Globus pallidus (tissue), 1 donor: ENCODE measurements around the gene ZC3H12A.

Experiments used
- DNase-seq: peaks from one replicate; pipeline ENCODE4 v3.0.0-alpha.2; 2015; ENCODE audit warnings: low spot score

The ZC3H12A gene

DNA sequence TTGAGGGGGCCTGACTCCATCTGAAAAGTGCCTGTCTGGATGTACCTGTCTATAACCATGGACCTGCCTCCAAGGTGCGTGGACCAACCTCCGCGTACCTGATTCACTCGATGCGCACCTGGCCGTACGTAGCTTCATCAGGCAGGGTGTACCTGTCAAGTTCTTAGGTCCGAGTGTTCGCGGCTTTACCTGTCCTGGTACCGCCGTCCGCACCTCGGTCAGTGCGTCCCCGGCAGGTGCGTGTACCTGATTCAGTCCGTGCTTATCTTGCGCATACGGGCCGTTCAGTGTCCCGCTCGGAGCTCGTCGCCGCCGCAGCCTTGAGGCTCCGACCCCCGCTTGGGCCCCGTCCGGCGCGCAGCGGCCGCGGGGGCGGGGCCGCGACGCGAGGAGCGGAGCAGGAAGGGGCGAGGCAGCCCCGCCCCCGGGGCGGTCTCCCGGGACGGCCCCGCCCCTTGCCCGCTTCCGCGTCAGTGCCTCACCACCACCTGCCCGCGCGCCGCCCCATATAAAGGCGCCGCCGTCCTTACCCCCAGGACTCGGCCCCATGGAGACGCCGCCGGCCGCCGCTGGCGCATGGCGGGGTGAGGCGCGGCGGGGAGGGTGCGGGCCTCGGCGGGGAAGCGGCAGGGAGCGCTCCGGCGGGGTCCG is at the start of gene ZC3H12A:
TSS of gene ZC3H12A (plus strand) at position 535 of the 651 bp plus-strand sequence. CDS start 917 bp downstream, outside the sequence.
- DNase-seq, result peak; percentile 90

DNA sequence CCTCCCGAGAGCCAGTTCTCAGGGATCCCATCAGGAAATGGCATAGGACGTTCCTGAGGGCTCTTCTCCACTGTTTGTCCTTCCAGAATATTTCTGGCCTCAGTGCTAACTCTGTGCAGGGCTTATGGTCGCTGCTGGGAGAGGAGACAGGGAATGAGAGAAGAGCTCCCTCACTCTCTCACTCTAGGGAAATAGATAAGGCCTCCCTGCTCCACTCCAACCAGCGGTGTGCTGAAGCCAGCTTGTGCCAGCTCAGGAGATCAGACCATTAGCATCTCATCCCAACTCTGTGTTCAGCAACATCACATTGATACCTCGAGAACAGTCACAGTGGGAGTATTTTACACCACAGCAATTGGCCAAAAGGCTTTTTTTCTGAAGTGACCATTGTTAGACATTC is 49.2 kb upstream of the ZC3H12A start:
- no peak for DNase-seq

DNA sequence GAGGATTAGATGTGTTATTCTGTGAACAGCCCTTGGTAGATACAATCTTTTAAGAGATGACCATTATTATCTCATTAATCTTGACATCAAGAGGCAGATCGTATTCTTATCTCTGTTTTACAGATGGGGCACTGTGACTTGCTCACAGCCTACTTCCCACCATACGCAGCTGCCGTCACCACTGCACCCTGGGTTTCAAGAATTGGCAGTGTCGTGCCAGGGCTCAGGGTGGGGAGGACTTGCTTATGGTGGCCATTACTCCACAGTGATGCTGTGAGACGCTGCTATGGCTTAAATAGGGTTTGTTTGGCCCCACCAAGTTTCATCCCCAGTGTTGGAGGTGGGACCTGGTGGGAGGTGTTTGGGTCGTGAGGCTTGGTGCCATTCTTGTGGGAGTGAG is 45.4 kb upstream of the ZC3H12A start:
- DNase-seq, result no peak

DNA sequence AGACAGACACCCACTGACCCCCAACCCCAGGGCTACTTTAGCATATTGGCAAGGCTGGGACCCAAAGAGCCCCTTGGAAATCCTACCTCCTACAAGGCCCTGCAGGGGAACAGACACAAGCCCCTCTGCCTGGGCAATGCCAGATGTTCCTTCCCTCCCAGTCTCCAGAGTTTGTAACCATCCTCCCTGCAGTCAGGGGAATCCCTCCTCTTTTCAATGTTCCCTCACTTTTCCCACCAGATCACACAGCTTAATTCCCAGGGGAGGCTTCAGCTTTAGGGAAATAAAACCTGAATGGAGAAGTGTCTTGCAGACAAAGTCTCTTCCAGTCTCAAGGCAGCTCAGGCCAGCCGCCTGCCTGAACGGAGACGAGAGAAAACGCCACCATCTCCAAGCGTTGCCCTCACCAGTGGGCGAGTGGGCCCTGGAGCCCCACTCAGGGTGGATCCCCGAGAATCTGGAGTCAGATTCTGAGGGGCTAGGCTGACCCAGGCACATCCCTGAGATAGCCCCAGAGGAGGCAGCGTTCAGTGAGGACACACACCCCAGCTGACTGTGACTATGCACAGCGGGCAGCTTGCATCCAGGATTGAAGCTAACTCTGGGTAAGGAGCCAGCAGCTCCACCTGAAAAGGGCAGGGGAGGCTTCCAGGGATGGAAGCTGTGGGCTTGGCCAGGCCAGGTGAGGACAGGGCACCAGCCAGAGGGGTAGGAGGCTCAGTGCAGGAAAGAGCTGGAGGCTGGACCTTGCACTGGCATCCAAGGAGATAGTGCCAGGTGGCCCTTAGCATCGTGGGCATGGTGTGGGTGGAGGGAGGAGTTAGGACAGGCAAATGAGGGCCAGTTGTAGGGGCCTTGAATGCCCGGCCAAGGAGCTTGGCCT is 44.0 kb upstream of the ZC3H12A start:
- no peak for DNase-seq

DNA sequence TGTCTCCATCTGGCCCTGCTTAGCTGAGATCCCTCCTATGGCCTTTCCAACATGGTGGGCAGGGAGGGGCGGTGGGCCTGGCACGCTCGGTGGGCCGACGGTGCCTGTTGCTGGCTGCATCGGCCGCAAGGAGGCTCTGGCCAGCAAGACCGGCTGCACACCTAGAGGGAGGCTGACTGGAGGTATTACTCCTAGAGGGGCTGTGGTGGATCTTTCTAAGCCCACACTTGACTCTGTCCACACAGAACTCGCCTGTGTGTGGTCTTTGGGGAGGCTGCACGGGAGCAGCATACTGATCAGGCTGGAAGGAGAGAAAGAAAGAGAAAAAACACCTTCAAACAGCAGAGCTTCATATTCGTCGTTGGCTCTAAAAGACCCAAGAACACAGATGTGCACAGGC is 41.7 kb upstream of the ZC3H12A start:
- no peak for DNase-seq

DNA sequence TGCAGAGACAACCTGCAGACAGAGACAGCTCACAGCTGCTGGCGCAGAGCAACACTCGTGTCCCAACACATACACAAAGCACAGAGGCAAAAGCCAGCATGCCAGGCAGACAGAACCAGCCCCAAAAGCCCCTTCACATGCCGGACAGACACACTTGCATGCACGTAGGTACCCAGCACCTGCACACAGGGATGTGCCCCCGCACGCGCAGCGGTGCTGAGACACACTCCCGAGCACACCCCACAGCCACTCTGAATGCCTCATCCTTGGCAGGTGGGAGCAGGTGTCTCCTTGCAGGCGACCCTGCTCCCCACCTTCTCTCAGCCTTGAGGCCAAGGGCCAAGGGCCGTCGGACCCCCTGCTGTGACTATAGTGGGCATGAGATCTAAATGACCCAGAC is 41.2 kb upstream of the ZC3H12A start:
- no peak for DNase-seq

DNA sequence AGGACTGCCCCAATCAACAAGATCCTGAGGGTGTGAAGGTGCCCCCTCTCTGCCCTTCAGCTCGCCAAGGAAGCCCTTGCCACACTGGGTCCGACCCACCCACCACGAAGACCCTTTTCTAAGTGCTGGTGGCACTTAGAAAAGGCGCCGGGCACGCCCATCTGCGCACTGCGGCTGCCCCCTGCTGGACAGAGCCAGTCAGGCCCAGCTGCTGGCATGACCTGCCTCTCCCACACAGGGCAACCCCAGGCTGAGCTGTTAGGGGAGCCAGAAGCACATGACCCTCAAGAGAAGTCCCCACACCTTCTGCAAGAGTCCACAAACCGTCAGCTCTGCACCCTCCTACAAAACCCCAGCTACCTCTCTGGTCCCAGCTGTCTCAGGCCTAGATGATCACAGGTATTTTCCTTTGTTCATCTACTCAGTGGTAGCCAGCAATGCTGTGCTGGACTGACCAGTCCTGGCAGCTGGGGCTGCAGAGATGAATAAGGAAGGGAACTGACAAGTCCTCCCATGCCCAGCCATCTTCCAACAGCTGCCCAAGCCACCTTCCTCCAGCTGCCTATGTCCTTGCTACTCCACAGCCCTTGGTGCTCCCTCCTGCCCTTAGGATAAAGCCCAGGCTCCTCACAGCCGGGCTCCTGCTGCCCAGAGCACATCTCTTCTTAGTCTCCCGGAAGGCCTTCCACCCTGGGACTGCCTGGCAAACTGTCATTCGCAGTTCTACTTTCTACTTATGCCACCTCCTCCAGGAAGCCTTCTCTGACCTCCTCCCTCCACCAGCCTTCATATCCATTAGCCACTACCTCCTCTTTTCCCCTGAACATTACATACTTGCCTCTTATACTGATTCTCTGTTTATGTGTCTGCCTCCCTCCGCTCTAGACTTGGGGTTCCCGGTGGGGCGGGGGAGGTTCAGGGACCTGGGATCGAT is 39.8 kb upstream of the ZC3H12A start:
- DNase-seq, result peak; percentile 56

DNA sequence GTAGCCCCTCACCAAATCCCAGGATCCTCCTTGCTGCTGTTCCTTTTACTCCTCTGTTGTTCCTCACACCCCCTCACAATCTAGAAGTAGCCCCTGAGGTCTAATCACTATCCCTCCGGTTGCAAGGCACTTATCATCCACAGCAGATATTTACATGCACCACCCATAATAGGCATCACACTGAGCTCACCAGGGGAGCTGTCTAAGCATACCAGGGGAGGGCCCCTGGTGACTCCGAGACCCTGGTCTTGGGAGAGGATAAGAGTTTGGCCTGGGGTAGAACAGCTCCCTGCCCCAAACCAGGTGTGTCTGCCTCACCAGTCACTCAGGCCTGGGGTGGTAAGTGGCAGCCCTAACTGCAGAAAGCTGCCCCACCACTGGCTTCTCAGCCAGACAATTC is 37.3 kb upstream of the ZC3H12A start:
- DNase-seq, result no peak

DNA sequence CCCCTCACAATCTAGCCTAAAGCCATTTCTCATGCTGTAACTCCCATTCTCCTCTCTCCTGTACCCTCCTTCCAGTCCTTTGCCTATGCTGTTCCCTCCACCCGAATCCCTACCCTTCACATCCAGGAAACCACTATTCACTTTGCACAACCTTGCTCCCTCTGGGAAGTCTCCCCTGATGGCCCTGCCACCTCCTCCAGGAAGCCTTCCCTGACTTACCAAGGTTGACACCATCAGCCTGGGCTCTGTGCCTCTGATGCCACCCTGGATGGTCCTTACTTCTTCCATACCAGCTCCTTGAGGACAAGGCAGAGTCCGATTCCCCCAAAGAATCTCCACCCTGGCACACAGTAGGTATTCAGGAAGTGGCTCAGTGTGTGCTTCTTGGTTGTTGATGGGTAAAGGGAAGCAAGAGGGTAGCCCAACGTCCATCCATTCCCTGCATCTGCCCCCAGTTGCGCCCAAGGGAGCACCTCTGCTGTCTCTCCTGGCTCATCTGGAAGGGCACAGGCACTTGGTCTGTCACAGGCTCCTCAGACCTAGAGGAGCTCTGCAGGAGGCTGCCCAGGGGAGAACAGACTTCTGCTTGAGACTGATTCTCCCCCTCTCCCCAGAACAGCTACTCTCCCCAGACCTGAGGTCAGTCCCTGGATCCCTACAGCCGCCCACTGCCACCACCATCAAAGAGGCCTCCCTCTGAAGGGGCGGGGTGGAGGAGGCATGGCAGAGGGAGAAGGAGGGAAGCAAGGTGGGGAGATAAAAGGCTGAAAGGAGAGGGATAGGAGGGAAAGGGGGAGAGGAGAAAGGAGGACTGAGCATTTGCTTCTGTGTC is 36.1 kb upstream of the ZC3H12A start:
- DNase-seq, result no peak

DNA sequence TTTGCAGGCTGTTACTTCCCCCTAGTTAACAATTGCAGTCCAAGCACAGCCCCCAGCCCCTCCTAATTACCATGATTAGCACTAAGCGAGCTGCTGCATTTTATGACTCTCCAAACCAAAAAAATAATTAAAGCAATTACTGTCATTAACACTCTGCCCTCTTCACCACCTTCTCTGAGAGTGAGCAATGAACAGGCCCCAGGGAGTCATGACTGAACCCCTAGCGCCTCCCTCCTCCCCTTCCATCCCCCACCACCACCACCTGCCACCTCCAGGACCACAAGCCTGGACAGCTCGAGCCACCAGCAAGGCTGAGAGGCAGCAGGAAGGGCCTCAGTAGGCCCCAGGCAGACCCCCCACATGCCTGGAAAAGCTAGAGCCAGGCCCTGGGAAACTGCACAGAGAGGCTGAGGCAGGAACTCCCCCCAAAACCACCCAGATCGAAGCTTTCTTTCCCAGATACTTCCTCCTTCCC is 35.5 kb upstream of the ZC3H12A start:
- no peak for DNase-seq

DNA sequence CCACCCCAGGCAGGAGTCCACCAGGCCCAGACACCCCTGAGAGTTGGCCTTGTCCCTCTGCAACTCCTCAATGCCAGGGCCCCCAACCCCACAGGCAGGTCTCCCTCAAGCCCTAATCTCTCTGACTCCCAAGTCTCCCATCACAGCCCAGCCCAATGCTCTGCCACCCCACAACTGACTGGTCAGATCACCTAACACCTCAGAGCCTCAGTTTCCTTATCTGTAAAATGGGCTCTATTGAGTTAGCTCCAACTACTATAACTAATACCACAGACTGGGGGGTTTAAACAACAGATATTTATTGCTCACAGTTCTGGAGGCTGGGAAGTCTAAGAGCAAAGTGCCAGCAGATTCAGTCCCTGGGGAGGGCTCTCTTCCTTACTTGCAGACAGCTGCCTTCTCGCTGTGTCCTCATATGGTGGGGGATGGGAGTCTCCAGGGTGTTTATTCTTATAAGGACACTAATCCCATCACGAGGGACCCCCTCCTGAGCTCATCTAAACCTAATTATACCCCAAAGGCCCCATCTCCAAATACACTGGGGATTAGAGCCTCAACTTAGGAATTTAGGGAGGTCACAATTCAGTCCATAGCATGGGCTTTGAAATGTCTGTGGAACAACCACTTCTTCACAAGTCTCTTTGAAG is 34.9 kb upstream of the ZC3H12A start:
- no peak for DNase-seq

DNA sequence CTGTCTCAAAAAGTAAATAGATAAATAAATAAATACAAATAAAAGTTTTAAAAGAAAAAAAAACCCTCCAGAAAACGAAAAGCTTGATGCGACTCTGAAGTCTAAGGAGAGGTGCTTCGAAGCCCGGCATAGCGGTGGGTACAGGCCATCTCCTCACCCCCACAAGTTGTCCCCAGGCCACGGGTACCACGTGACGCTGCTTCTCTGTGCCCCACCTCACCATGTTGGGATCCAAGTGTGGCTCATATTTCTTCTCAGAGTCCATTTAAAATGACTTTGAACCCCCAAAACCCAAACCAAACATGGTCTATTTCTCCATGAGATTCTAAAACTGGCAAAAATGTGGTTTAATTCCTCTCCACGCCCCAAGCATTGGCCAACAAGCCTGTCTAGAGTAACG is 32.9 kb upstream of the ZC3H12A start:
- DNase-seq, result no peak

DNA sequence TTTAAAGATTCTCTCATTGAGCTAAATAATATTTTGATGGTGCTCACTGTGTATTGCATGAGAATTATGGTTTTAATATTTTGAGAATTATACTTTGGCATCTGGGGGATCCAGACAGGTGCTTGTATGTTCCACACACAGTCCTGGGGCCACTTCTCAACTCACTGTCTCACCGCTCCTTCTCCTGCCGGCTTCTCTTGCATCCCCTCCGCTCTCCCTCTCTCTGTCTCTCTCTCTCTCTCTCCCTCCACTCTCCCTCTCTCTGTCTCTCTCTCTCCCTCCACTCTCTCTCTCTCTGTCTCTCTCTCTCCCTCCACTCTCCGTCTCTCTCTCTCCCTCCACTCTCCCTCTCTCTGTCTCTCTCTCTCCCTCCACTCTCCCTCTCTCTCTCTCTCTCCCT is 32.2 kb upstream of the ZC3H12A start:
- no peak for DNase-seq

DNA sequence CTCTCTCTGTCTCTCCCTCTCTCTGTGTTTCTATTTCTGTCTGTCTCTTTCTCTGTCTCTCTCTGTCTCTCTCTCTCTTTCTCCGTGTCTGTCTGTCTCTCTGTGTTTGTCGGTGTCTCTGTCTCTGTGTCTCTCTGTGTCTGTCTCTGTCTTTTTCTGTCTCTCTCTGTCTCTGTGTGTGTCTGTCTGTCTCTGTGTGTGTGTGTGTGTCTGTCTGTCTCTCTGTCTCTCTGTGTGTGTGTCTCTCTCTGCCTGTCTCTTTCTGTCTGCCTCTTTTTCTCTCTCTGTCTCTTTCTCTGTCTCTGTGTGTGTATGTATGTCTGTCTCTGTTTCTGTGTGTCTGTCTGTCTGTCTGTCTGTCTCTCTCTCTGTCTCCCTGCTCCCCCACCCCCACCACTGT is 31.7 kb upstream of the ZC3H12A start:
- no peak for DNase-seq

DNA sequence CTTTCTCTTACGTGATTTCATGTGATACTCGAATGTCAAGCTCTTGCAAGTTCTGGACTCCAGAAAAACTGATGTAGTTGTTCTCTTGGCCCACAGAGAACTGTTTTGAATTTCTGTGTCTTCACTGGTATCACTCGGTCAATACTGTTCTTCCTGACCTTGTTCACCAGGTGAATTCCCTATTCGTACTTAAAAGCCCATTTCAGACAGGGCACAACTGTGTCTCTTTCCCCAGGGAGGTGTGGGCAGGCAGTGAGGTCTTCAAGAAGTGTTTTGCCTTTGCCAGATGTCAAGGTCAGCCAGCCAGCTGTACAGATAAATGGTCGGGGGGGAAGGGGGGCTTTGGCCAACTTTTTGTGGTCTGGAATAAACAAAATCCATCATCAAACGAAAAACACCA is 27.5 kb upstream of the ZC3H12A start:
- no peak for DNase-seq

DNA sequence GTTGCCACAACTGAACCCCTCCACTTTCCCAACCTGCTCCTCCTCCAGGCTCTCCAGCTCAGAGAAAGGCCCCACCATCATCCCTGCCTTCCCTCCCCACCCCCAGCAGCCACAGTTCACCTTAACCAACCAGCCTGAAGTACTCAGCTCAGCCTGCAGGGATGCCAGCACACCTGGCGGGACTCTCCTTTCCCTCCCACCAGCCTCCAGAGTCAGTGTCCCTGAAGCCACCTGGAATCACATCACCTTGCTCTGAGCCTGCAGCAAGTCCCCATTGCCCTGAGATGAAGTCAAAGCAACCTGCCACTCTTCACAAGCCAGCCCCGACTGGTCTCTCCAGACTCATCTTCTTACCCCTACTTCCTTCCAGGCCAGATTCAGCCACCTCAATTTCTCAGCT is 26.2 kb upstream of the ZC3H12A start:
- no peak for DNase-seq

DNA sequence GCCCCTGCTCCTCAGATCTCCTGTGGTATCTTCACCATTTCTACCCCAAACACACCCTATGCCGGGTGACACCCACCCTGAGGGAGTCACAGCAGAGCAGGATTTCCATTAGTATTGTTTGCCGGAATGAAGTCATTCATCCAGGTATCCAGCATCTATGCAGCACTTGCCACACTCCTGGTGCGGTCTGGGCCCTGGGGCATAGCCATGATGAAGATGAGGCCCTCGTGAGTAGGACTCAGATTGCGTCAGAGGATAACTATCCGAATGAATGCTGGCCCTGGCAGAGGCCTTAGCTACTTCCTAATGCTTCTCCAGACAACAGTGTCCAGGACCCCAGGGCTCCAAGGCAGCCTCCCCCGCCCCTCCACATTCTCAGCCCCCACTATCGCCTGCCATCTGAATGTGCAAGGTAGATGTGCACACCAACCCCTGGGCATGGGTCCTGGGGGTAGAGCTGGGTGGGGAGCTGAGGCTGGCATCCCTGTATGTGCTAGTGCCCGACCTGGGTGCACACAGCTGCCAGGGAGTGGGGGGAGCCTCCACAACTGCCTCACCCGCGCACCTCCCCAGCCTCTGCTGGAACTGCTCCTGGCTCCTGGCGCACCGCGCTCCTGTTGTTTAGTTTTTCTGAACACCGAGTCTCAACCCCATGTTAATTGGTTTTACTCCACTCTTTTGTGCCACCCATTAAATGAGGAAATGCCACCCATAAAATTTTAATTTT is 25.5 kb upstream of the ZC3H12A start:
- no peak for DNase-seq

DNA sequence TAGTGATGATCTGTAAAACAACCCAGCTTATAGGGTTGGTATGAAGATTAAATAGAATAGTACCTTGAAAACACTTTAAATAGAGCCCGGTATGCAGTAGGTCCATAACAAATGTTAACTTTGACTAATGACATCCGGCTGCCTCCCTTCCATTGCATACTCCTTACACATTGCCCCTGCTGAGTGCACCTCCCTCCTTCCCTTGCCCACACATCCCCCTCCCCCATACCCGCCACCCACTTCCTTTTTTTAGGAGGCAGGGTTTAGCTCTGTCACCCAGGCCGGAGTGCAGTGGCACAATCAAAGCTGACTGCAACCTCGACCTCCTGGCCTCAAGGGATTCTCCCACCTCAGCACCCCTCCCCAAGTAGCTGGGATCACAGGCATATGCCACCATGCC is 24.4 kb upstream of the ZC3H12A start:
- no peak for DNase-seq

DNA sequence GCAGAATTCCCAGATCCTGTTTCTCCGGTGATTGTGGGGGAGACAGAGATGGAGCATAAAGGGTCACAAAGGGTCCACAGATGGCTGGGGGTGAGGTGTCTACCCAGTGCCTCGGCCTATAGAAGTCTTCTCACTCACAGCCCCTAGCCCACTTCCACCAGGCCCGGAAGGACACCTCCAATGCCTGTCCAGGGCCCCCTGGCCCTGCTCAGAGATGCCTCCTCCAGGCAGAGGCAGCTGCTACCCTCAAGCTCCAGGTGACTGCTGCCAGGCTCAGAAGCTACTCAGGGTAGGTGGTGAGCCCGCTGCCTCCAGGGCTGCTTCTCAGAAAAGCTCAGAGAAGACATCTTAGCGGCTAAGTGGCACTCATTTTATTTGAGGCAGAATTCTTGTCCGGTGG is 22.0 kb upstream of the ZC3H12A start:
- no peak for DNase-seq

DNA sequence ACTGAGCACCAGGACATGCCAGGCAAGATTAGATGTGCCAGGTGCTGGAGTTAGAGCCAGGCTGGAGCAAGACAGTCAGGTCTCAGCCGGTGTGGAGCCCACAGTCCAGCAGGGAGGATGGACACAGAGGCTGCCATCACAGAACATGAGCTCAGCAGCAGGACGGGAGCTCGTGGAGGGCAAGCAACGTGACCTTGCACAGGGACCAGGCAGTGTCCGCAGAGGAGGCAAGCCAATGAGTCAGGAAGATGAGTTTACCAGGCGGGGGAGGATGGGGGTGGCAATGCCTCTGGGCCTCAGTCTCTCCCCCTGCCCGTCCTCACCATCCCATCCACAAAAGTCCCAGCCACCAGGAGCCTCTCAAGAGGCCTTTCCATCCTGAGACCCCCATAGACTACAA is 20.7 kb upstream of the ZC3H12A start:
- DNase-seq, result no peak
